Natural killer cell treated with Interleukin-12 subunit alpha and Interleukin-12 subunit beta and Interleukin-15 and Interleukin-18, amount 100 ng/mL, for 72 hours (primary cell): ENCODE measurements around the gene BORCS8. TPM values are rescaled to one million over a fixed set of nuclear protein-coding genes. Genes with fewer than 3 reads are reported as not detected.
A peak's percentile ranks its signal among the peaks of the same experiment; 100 is the strongest.
"Not testable (repeated sequence)": the region's sequence is repeated elsewhere in the genome, so short reads cannot be mapped to it uniquely, and the experiment has no call there.

ENCODE experiments used
- ATAC-seq, 2 donors: fragments of 150-1000 bp; cut with Tn5 transposase in 1 of 2; sonication (Bioruptor Pico), chemical (Tn5 transposase) in 1 of 2; 2 replicates each; pipeline ENCODE4 v1.10.0; 2021
- DNase-seq: peaks from one replicate; pipeline ENCODE4 v3.0.0; 2022; ENCODE audit warnings: low spot score
- H3K27ac Mint-ChIP-seq, 2 donors: 1 replicate in 1 of 2; 2 replicates in 1 of 2; pipeline ENCODE4 v1.8.0; 2022; ENCODE audit warnings: mixed read lengths in 2 of 2, mild to moderate bottlenecking in 1 of 2, moderate library complexity in 1 of 2
- H3K27me3 Mint-ChIP-seq, 2 donors: 1 replicate in 1 of 2; 2 replicates in 1 of 2; pipeline ENCODE4 v1.8.0; 2022; ENCODE audit warnings: mixed read lengths in 2 of 2
- H3K36me3 Mint-ChIP-seq: one replicate; pipeline ENCODE4 v1.8.0; 2022; ENCODE audit warnings: mixed read lengths
- H3K4me1 Mint-ChIP-seq, 2 donors: 1 replicate in 1 of 2; 2 replicates in 1 of 2; pipeline ENCODE4 v1.8.0; 2022; ENCODE audit warnings: low read depth in 2 of 2, mixed read lengths in 2 of 2, mild to moderate bottlenecking in 1 of 2
- H3K4me3 Mint-ChIP-seq: one replicate; pipeline ENCODE4 v1.8.0; 2022; ENCODE audit warnings: mixed read lengths
- H3K9me3 Mint-ChIP-seq: 2 replicates; pipeline ENCODE4 v1.8.0; 2022; ENCODE audit warnings: mixed read lengths
- total RNA-seq, 2 donors: library from RNA; stranded (reverse); gene quantifications; one replicate each; pipeline ENCODE4 v1.2.3, GENCODE V29; 2022

BORCS8 gene
- total RNA-seq, 2 donors from 2014 or later = 47.2 to 64.5 TPM

DNA sequence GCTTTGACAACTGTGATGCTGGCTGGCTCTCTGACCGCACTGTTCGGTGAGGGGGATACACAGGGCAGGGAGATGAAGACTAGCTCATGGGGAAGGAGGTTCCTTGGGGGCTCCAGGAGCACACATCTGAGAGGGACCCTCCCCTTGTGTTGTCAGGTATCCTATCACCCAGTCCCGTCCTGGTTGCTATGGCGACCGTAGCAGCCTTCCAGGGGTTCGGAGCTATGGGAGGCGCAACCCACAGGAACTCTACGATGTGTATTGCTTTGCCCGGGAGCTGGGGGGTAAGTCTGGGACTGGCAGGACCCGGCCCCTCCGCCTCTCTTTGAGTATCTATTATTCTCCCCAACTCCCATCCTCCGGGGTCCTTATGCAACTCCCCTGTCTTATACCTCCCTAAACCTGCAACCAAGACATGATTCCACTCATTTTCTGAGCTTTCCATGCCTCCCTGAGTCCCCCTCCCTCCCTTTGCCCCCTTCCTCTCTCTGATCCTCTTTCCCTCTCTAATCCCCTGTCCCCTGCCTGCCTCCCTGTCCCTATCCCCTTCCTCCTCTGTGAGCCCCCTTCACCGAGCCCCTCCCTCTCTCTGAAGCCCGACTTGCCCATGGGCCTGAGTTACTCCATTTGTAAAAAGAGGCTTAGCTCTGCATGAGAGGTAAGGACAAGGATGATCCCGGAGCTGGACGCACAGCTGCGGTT lies 32.3 kb upstream of the BORCS8 start:
- ATAC-seq (no peak), DNase-seq (no peak)
- Mint-ChIP-seq H3K27me3 (peaks cover 0 to 9% of the 10 kb centered on the region in 2 donors), H3K27ac (no peak overlapping the region), H3K4me3 (no peak overlapping the region), H3K9me3 (no peaks in the 10 kb centered on the region), H3K4me1 (peaks cover 0 to 9% of the 10 kb centered on the region in 2 donors), H3K36me3 (no peaks in the 10 kb centered on the region)

DNA sequence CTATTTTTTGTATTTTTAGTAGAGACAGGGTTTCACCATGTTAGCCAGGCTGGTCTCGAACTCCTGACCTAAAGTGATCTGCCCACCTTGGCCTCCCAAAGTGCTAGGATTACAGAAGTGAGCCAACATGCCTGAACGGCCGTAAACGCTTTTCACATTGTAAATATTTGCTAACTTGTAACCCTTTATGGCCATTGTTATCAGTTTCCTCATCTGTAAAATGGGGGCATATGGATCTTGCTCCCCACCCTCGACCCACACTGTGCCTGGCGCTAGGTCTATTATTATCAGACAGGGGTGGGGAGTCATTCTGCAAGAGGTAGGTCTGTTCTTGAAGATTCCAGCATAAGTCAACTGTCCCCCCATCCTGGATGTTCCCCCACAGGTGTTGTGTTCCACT lies 31.7 kb upstream of the BORCS8 start:
- DNase-seq (no peak), ATAC-seq (no peak)
- Mint-ChIP-seq H3K27me3 (peaks cover 2 to 3% of the 10 kb centered on the region in 2 donors), H3K4me1 (peaks cover 0 to 9% of the 10 kb centered on the region in 2 donors), H3K9me3 (no peaks in the 10 kb centered on the region), H3K4me3 (no peak overlapping the region), H3K36me3 (no peaks in the 10 kb centered on the region), H3K27ac (no peak overlapping the region)

DNA sequence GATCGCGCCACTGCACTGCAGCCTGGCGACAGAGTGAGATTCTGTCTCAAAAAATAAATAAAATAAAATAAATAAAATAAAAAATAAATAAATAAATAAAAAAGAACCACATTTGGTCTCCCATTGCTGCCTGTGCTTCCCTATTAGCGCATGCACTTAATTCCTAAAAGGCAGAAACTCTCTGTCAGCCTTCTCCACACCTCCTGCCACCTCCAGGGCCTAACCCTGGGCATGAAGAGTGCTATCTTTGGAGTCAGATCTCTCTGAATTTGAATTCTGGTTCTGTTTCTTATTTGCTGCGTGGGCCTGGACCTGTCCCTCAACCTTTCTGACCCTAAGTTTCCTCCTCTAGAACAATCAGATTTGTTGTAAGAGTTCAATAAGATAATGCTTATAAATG lies 31.1 kb upstream of the BORCS8 start:
- Mint-ChIP-seq H3K4me1 (peaks cover 0 to 9% of the 10 kb centered on the region in 2 donors), H3K4me3 (no peak overlapping the region), H3K9me3 (no peaks in the 10 kb centered on the region), H3K36me3 (no peaks in the 10 kb centered on the region), H3K27me3 (peaks cover 0 to 2% of the 10 kb centered on the region in 2 donors), H3K27ac (no peak overlapping the region)
- DNase-seq = no peak
- ATAC-seq = no peak

DNA sequence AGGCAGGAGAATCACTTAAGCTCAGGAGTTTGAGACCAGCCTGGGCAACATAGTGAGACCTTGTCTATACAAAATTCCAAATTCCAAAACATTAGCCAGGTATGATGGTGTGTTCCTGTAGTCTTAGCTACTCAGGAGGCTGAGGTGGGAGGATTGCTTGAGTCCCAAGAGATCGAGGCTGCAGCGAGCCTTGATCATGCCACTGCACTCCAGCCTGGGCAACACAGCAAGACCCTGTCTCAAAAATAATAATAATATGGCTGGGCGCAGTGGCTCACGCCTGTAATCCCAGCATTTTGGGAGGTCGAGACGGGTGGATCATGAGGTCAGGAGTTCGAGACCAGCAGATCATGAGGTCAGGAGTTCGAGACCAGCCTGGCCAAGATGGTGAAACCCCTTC lies 29.0 kb upstream of the BORCS8 start:
- H3K27me3 Mint-ChIP-seq, H3K4me3 Mint-ChIP-seq, H3K4me1 Mint-ChIP-seq, H3K36me3 Mint-ChIP-seq, DNase-seq, ATAC-seq, H3K9me3 Mint-ChIP-seq, H3K27ac Mint-ChIP-seq: not testable (repeated sequence)

DNA sequence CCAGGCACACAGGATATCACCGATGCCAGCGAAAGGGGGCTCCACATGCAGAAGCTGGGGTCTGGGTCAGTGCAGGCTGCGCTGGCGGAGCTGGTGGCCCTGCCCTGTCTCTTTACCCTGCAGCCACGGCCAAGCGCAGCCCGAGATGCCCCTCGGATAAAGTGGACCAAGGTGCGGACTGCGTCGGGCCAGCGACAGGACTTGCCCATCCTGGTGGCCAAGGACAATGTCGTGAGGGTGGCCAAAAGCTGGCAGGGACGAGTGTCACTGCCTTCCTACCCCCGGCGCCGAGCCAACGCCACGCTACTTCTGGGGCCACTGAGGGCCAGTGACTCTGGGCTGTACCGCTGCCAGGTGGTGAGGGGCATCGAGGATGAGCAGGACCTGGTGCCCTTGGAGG lies 27.0 kb upstream of the BORCS8 start:
- ATAC-seq (peak in 1 of 2 donors; percentile 20), DNase-seq (no peak)
- no peak overlapping the region for H3K4me3 Mint-ChIP-seq
- H3K36me3 Mint-ChIP-seq = no peaks in the 10 kb centered on the region
- no peak overlapping the region for H3K27ac Mint-ChIP-seq
- H3K27me3 Mint-ChIP-seq = peaks cover 9 to 20% of the 10 kb centered on the region in 2 donors
- peaks cover 3 to 6% of the 10 kb centered on the region in 2 donors for H3K4me1 Mint-ChIP-seq
- no peaks in the 10 kb centered on the region for H3K9me3 Mint-ChIP-seq

DNA sequence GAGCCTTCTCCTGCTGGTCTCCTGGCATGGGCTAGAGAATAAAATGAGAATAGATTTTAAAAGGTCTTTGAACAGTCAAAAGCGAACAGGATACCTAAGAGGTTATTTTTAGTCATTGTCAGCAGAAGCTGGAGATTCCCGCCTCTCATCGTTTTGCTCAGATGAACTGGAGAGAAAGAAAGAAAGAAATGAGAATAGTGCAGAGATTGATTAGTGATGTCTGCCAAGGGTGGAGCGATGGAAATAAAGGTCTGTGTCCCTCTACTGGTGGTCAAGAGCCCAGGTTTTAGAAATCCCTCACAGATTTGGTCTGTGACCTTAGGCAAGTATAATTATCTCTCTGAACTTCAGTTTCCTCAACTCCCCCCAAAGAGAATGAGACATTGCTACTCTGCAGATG lies 25.1 kb upstream of the BORCS8 start:
- Mint-ChIP-seq H3K27ac (no peak overlapping the region), H3K9me3 (no peaks in the 10 kb centered on the region), H3K4me3 (no peak overlapping the region), H3K27me3 (peaks cover 18 to 30% of the 10 kb centered on the region in 2 donors), H3K36me3 (no peaks in the 10 kb centered on the region), H3K4me1 (peaks cover 8 to 10% of the 10 kb centered on the region in 2 donors)
- DNase-seq (no peak), ATAC-seq (no peak)

DNA sequence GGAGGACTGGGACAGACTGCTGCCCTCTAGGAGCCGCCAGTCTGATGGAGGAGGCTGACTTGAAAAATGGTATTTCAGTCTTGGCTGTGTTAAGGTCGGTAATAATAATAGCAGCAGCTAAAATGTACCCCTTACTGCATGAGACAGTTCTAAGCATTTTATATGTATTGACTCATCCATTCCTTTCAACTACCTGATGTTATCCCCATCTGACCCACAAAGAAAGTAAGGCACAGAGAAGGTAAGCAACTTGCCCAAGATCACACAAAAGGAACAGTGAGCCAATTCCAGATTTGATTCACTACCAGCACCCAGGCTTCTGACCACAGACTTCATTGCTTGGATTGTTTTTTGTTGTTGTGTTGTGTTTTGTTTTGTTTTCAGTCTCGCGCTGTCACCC lies 23.8 kb upstream of the BORCS8 start:
- Mint-ChIP-seq H3K9me3 (no peaks in the 10 kb centered on the region), H3K36me3 (no peaks in the 10 kb centered on the region), H3K4me3 (no peak overlapping the region), H3K27me3 (peaks cover 18 to 34% of the 10 kb centered on the region in 2 donors), H3K4me1 (peaks cover 8 to 10% of the 10 kb centered on the region in 2 donors), H3K27ac (no peak overlapping the region)
- ATAC-seq = no peak
- DNase-seq = no peak

DNA sequence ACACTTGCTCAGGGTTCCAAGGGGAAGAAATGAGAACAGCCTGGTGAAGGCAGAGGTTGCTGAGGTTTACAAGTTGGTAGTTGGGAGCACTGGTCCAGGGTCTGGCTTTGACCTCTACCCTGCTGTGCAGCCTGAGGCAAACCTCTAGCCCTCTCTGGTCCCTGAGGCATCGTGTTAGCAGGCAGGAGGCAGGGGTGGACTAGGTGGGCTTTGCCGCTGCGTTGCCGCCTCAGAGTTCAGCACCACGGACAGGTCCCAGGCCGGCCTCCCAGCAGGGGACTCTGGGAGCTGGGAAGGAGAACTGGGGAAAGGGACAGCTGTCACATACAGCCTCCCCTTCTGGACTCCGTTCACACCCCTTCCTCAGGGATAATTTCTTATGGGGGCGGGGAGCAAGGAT lies 22.9 kb upstream of the BORCS8 start:
- no peak for ATAC-seq
- no peak for DNase-seq
- peak overlapping the region in 1 of 2 donors; percentile 14 for H3K27ac Mint-ChIP-seq
- H3K27me3 Mint-ChIP-seq = peaks cover 18 to 39% of the 10 kb centered on the region in 2 donors
- no peak overlapping the region for H3K4me3 Mint-ChIP-seq
- peaks cover 8 to 10% of the 10 kb centered on the region in 2 donors for H3K4me1 Mint-ChIP-seq
- no peaks in the 10 kb centered on the region for H3K36me3 Mint-ChIP-seq
- H3K9me3 Mint-ChIP-seq = no peaks in the 10 kb centered on the region

DNA sequence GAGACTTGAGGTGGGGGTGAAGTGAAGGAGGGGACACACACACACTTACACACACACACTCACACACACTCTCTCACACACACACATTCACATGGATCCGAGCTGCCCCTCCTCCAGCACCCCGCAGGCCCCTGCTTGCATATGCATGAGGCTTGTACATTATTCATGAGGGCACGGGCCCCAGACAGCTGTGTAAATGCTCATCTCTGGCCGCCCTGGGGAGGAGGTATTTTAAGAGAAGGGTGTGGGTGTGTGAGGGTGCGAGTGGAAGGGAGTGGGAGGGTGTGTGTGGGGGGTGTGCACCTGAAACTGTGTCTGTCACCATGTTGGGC lies 22.2 kb upstream of the BORCS8 start:
- H3K9me3 Mint-ChIP-seq = no peaks in the 10 kb centered on the region
- ATAC-seq (no peak), DNase-seq (no peak)
- no peaks in the 10 kb centered on the region for H3K36me3 Mint-ChIP-seq
- peak overlapping the region in 1 of 2 donors; percentile 14 for H3K27ac Mint-ChIP-seq
- peaks cover 8 to 10% of the 10 kb centered on the region in 2 donors for H3K4me1 Mint-ChIP-seq
- H3K27me3 Mint-ChIP-seq = peaks cover 18 to 39% of the 10 kb centered on the region in 2 donors
- H3K4me3 Mint-ChIP-seq = no peak overlapping the region

DNA sequence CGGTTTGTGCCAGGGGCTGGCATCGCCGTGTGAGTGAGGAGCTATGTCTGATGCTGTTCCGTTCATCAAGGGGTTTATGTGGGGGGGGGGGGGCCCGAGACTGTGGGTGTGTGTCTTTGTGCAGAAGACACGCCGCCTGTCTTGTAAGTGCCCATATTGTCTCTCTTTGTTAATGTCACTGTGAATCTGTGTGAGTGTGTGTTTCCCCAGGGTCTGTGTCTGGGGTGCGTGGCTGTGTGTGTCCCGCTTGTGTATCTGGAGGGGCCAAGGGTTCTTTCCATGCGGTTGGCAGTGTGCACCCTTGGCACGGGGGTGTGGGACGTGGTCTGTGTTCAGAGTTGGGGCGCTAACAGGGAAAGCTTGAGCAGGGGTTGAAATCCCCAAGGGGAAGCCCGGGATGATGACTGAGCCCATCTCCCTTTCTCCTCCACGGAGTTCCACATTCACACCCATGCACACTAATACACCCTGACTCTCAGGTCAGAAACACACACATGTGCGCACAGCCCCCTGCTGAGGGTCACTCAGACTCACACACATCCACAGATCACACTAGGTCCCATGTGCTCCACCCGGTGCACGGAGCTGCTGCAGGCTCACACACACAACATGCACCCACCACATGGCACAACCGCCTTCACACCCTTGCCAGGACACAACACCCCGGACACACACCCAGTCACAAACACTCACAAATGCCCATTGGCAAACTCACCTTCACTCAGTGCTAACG lies 21.6 kb upstream of the BORCS8 start:
- no peak for DNase-seq
- no peak overlapping the region for H3K4me3 Mint-ChIP-seq
- peaks cover 8 to 10% of the 10 kb centered on the region in 2 donors for H3K4me1 Mint-ChIP-seq
- ATAC-seq = no peak
- peak overlapping the region in 1 of 2 donors; percentile 14 for H3K27ac Mint-ChIP-seq
- no peaks in the 10 kb centered on the region for H3K36me3 Mint-ChIP-seq
- H3K27me3 Mint-ChIP-seq = peaks cover 18 to 37% of the 10 kb centered on the region in 2 donors
- H3K9me3 Mint-ChIP-seq = no peaks in the 10 kb centered on the region

DNA sequence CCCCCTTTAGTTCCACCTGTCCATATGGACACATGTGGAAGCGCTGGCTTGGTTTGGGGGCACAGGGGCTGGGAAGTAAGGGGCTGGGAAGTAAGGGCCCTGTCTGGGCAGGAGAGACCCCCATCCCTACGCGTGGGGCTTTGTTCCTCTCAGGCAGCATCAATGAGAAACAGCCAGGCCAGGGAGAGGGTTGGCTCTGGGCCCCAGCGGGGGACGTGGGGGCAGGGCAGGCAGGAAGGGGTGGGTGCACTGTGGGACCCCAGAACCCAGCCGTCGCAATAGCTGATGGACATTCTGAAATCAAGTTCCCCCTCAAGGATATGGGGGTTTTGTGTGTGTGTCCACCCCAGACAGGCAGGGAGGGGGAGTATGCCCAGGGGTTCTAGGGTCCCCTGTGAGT lies 21.0 kb upstream of the BORCS8 start:
- peaks cover 18 to 37% of the 10 kb centered on the region in 2 donors for H3K27me3 Mint-ChIP-seq
- H3K36me3 Mint-ChIP-seq = no peaks in the 10 kb centered on the region
- no peak overlapping the region for H3K27ac Mint-ChIP-seq
- H3K4me3 Mint-ChIP-seq = no peak overlapping the region
- no peak for DNase-seq
- H3K4me1 Mint-ChIP-seq = peaks cover 9 to 10% of the 10 kb centered on the region in 2 donors
- no peaks in the 10 kb centered on the region for H3K9me3 Mint-ChIP-seq
- ATAC-seq = no peak

DNA sequence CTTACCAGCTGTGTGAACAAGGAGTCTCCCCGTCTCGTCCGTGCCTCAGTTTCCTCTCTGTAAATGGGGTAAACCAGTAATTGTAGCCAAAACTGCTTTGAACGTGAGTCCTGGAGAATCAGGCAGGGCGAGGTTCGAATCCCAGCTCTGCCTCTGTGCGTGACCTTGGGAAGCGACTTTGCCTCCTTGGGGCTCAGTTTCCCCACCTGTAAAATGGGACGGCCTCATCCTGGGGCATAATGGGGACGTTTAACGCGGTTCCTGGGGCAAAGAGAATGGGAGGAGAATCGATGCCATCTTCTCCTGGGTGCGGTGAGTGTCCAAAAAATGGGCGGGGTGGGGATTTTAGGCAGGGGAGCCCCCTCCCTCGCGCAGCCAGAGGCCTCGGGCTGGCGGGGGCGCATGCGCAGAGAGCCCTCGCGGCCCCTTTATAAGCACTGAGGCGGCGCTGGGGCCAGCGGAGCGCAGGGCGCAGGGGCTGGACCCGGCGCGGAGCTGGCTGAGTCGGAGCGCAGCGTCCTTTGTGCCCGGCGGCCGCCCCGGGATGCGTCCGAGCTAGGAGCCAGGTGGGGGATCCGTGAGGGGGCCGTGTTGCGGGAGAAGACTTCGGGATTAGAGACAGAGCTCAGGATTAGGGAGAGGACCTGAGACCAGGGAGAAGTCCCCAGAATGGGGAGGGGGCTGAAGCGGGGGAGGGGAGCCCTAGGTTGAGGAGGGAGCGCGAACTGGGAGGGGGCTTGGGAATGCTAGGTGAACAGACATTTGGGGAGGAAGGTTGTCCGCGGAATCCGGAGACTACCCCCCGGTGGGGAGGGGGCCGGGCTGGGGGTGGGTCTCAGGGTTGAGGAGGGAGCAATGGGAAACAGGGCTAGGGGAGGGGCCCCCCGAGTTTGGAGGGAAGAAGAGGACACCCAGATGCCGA lies 19.8 kb upstream of the BORCS8 start, which contains the start of gene NCAN:
Gene NCAN (plus strand): TSS at position 460 of the 922 bp plus-strand sequence. CDS start 4,996 bp downstream, outside the sequence.
- H3K27me3 Mint-ChIP-seq = peaks cover 18 to 32% of the 10 kb centered on the region in 2 donors
- ATAC-seq = no peak
- no peak within 1 kb of the TSS for H3K4me3 Mint-ChIP-seq
- H3K27ac Mint-ChIP-seq = no peak within 1 kb of the TSS
- peaks cover 20 to 22% of the 10 kb centered on the region in 2 donors for H3K4me1 Mint-ChIP-seq
- H3K9me3 Mint-ChIP-seq = no peaks in the 10 kb centered on the region
- DNase-seq = no peak
- H3K36me3 Mint-ChIP-seq = no peaks in the 10 kb centered on the region

DNA sequence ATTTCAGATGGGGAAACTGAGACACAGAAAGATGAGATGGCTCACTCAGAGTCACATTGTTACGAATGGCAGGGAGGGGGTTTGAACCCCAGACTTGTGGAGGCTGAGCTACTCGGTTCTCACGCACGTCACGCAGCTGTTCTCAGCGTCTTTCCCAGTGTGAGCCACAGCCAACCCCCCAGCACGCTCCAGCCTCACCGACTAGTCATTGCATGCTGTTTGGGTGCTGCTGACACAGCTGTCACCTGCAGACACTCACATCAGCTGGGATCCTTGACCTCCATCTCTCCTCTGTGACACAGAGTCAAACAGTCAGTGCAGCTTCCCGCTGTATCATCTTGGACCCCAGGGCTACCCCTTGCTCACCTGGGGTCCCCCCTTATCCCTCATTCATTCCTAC lies 17.4 kb upstream of the BORCS8 start:
- Mint-ChIP-seq H3K27ac (no peak overlapping the region), H3K4me1 (peaks cover 22 to 23% of the 10 kb centered on the region in 2 donors), H3K9me3 (no peaks in the 10 kb centered on the region), H3K4me3 (no peak overlapping the region), H3K27me3 (peaks cover 14 to 23% of the 10 kb centered on the region in 2 donors), H3K36me3 (no peaks in the 10 kb centered on the region)
- ATAC-seq (no peak), DNase-seq (no peak)
